Keratinocyte (primary cell): ENCODE measurements around the gene ENO4. TPM values are rescaled to one million over a fixed set of nuclear protein-coding genes. Genes with fewer than 3 reads are reported as not detected.

Experiments
- DNase-seq: peaks from one replicate; pipeline ENCODE4 v3.0.0-alpha.2; 2011; ENCODE audit warnings: low read depth, missing footprints, low spot score
- FAIRE-seq: peaks from 2 replicates; lab custom pipeline; 2011; peaks lifted over from hg19 to GRCh38; lab: Jason Lieb, UNC
- H2AFZ ChIP-seq: 2 replicates; pipeline ENCODE4 v1.6.0; 2012; ENCODE audit warnings: low read length, control low read depth, inconsistent platforms; ENCODE audit not compliant: control insufficient read depth
- H3K27ac ChIP-seq: 2 replicates; pipeline ENCODE4 v1.5.1; 2011; ENCODE audit warnings: low read length; ENCODE audit not compliant: control insufficient read depth, insufficient read depth
- H3K27me3 ChIP-seq: 3 replicates; pipeline ENCODE4 v1.6.0; 2011; ENCODE audit warnings: low read length; ENCODE audit not compliant: control insufficient read depth, insufficient read depth; ENCODE audit errors: extremely low read depth
- H3K36me3 ChIP-seq, 2 experiments: 2 replicates in 1 of 2; 3 replicates in 1 of 2; pipeline ENCODE4 v1.5.1; 2011; ENCODE audit warnings: low read length in 2 of 2, mild to moderate bottlenecking in 1 of 2; ENCODE audit not compliant: control insufficient read depth in 2 of 2, insufficient read depth in 2 of 2; ENCODE audit errors: extremely low read depth in 1 of 2
- H3K4me1 ChIP-seq: 3 replicates; pipeline ENCODE4 v1.5.1; 2011; ENCODE audit warnings: low read length; ENCODE audit not compliant: control insufficient read depth, insufficient read depth; ENCODE audit errors: extremely low read depth
- H3K4me2 ChIP-seq: 3 replicates; pipeline ENCODE4 v1.6.0; 2011; ENCODE audit warnings: low read depth, low read length; ENCODE audit not compliant: control insufficient read depth, insufficient read depth; ENCODE audit errors: extremely low read depth
- H3K4me3 ChIP-seq, 3 experiments: fragments of 200-600 bp in 1 of 3; sonication (generic) in 1 of 3; 2 replicates in 2 of 3; 3 replicates in 1 of 3; pipeline ENCODE4 v1.5.1; 2011 to 2016; ENCODE audit warnings: low read length in 3 of 3, mild to moderate bottlenecking in 3 of 3, control low read depth in 2 of 3, inconsistent platforms in 1 of 3, low read depth in 1 of 3, mixed read lengths in 1 of 3, mixed run types in 1 of 3, moderate library complexity in 1 of 3; ENCODE audit not compliant: control insufficient read depth in 2 of 3, insufficient read depth in 2 of 3; ENCODE audit errors: extremely low read depth in 1 of 3
- H3K79me2 ChIP-seq: 2 replicates; pipeline ENCODE4 v1.6.0; 2012; ENCODE audit warnings: low read length; ENCODE audit not compliant: control insufficient read depth, insufficient read depth
- H3K9ac ChIP-seq: 3 replicates; pipeline ENCODE4 v1.6.0; 2011; ENCODE audit warnings: low read length; ENCODE audit not compliant: control insufficient read depth, insufficient read depth; ENCODE audit errors: extremely low read depth
- H3K9me1 ChIP-seq: 3 replicates; pipeline ENCODE4 v1.6.0; 2011; ENCODE audit warnings: low read length; ENCODE audit not compliant: control insufficient read depth, insufficient read depth; ENCODE audit errors: extremely low read depth
- H3K9me3 ChIP-seq: 2 replicates; pipeline ENCODE4 v1.5.1; 2012; ENCODE audit warnings: low read depth, low read length; ENCODE audit not compliant: control insufficient read depth
- H4K20me1 ChIP-seq: 3 replicates; pipeline ENCODE4 v1.6.0; 2011; ENCODE audit warnings: low read length; ENCODE audit not compliant: control insufficient read depth, insufficient read depth; ENCODE audit errors: extremely low read depth
- CTCF ChIP-seq, 3 experiments: IDR thresholded peaks in 1 of 3; conservative IDR thresholded peaks in 1 of 3; optimal IDR thresholded peaks in 1 of 3; 2 replicates in 2 of 3; 3 replicates in 1 of 3; pipeline versions ENCODE3 to v1.5.1; 2011; ENCODE audit warnings: low read length in 3 of 3, mild to moderate bottlenecking in 3 of 3, moderate library complexity in 2 of 3, control low read depth in 1 of 3, inconsistent platforms in 1 of 3; ENCODE audit not compliant: insufficient read depth in 2 of 3; ENCODE audit errors: extremely low read depth in 1 of 3
- EZH2 ChIP-seq: IDR thresholded peaks from one replicate; pipeline ENCODE4 v1.6.1; 2012; ENCODE audit warnings: inconsistent platforms, mild to moderate bottlenecking, low read length, moderate library complexity
- dilution Hi-C: fragments of 300-500 bp; cut with MboI; formaldehyde crosslinking; loops from one replicate; pipeline ENCODE4 v1.7.0; 2020; ENCODE audit warnings: low sequenced_read_pairs; ENCODE audit not compliant: extremely low pct_ligation_motif_present
- polyA plus RNA-seq, 5 experiments: library from polyadenylated mRNA; depleted of rRNA in 3 of 5; stranded (reverse) in 3 of 5; stranded (forward) in 1 of 5; unstranded in 1 of 5; fragments of >200 nt; gene quantifications; 1 replicate in 1 of 5; 2 replicates in 3 of 5; 3 replicates in 1 of 5; pipeline versions ENCODE4 v1.2.1 to v1.2.3, GENCODE V29; 2011 to 2012; ENCODE audit warnings: missing spikeins in 2 of 5, low read depth in 1 of 5, low replicate concordance in 1 of 5

Gene ENO4
- polyA plus RNA-seq, 1 donor (not counting 4 experiments of a cell fraction or from before 2014, with no cell fraction given): 0.35 TPM

- no peaks in the 10 kb centered on the region for H4K20me1 ChIP-seq
- H3K9me3 ChIP-seq: no peaks in the 10 kb centered on the region
- H2AFZ ChIP-seq: no peak overlapping the region
- TF ChIP-seq CTCF (optimal IDR thresholded peaks at IDR 0.05 in 1 of 3, IDR thresholded peaks at IDR 0.05 in 1 of 3, conservative IDR thresholded peaks at IDR 0.05 in 1 of 3; ENCODE audit: extremely low read depth in 1 of 3, insufficient read depth in 2 of 3, low read length in 3 of 3) (no peak), EZH2 (no peak)
- peaks cover 8% of the 10 kb centered on the region for H3K27me3 ChIP-seq
- H3K9ac ChIP-seq: no peak overlapping the region
- no peaks in the 10 kb centered on the region for H3K4me1 ChIP-seq
- no peaks in the 10 kb centered on the region for H3K79me2 ChIP-seq
- H3K36me3 ChIP-seq: no peaks in the 10 kb centered on the region
- FAIRE-seq (no peak), DNase-seq (no peak)
- H3K9me1 ChIP-seq: no peaks in the 10 kb centered on the region
- no peak overlapping the region for H3K27ac ChIP-seq
- no peak overlapping the region for H3K4me2 ChIP-seq
- dilution Hi-C loops: no loop called here
- H3K4me3 ChIP-seq: no peak overlapping the region
Observed at GRCh38 chr10:116878123-116878522, 28.8 kb downstream of the ENO4 start.

- no peak overlapping the region for H2AFZ ChIP-seq
- no peak overlapping the region for H3K9ac ChIP-seq
- no peaks in the 10 kb centered on the region for H3K79me2 ChIP-seq
- peaks cover 8% of the 10 kb centered on the region for H3K27me3 ChIP-seq
- dilution Hi-C loops: no loop called here
- no peak overlapping the region for H3K4me2 ChIP-seq
- no peaks in the 10 kb centered on the region for H3K4me1 ChIP-seq
- H3K27ac ChIP-seq: no peak overlapping the region
- DNase-seq (no peak), FAIRE-seq (no peak)
- no peaks in the 10 kb centered on the region for H4K20me1 ChIP-seq
- no peaks in the 10 kb centered on the region for H3K9me1 ChIP-seq
- peaks cover 0 to 1% of the 10 kb centered on the region in 2 experiments for H3K36me3 ChIP-seq
- no peaks in the 10 kb centered on the region for H3K9me3 ChIP-seq
- TF ChIP-seq EZH2 (no peak), CTCF (optimal IDR thresholded peaks at IDR 0.05 in 1 of 3, IDR thresholded peaks at IDR 0.05 in 1 of 3, conservative IDR thresholded peaks at IDR 0.05 in 1 of 3; ENCODE audit: extremely low read depth in 1 of 3, insufficient read depth in 2 of 3, low read length in 3 of 3) (no peak)
- no peak overlapping the region for H3K4me3 ChIP-seq
Observed at GRCh38 chr10:116879817-116880216, 30.5 kb downstream of the ENO4 start.
